HFFc6 (cell line): ENCODE measurements around the gene KCNQ1. TPM values are rescaled to one million over a fixed set of nuclear protein-coding genes. Genes with fewer than 3 reads are reported as not detected.

Experiments used
- DNase-seq: peaks from one replicate; pipeline ENCODE4 v3.0.0-alpha.2; 2018
- H3K27ac Mint-ChIP-seq: 2 replicates; pipeline ENCODE4 v1.8.0; 2020; ENCODE audit warnings: mild to moderate bottlenecking, mixed read lengths
- H3K27me3 Mint-ChIP-seq: 2 replicates; pipeline ENCODE4 v1.8.0; 2021; ENCODE audit warnings: mild to moderate bottlenecking, moderate library complexity, mixed read lengths; ENCODE audit not compliant: insufficient read depth
- H3K36me3 Mint-ChIP-seq: 2 replicates; pipeline ENCODE4 v1.8.0; 2021; ENCODE audit warnings: low read depth, mixed read lengths
- H3K4me1 Mint-ChIP-seq: 2 replicates; pipeline ENCODE4 v1.8.0; 2020; ENCODE audit warnings: low read depth, mixed read lengths
- H3K4me3 Mint-ChIP-seq: 2 replicates; pipeline ENCODE4 v1.8.0; 2020; ENCODE audit warnings: mild to moderate bottlenecking, moderate library complexity, mixed read lengths
- H3K9me3 Mint-ChIP-seq: 2 replicates; pipeline ENCODE4 v1.8.0; 2020; ENCODE audit warnings: mild to moderate bottlenecking, mixed read lengths
- total RNA-seq, 6 experiments: library from RNA; stranded (reverse); fragmentation: NEBNext Ultra II Directional; extraction: Animal tissue kit (Norgen Biotek cat#: 25700); gene quantifications; 2 replicates in 1 of 6; 3 replicates in 5 of 6; pipeline ENCODE4 v1.2.3, GENCODE V29; 2021
- TF ChIP-seq, protein P1 (sequence below): fragments of 200-600 bp; sonication (generic); IDR thresholded peaks from 2 replicates; pipeline ENCODE4 v1.5.0; 2021; ENCODE audit warnings: antibody characterized with exemption, mild to moderate bottlenecking

The KCNQ1 gene
- total RNA-seq, 6 experiments from 2014 or later: not detected

DNA sequence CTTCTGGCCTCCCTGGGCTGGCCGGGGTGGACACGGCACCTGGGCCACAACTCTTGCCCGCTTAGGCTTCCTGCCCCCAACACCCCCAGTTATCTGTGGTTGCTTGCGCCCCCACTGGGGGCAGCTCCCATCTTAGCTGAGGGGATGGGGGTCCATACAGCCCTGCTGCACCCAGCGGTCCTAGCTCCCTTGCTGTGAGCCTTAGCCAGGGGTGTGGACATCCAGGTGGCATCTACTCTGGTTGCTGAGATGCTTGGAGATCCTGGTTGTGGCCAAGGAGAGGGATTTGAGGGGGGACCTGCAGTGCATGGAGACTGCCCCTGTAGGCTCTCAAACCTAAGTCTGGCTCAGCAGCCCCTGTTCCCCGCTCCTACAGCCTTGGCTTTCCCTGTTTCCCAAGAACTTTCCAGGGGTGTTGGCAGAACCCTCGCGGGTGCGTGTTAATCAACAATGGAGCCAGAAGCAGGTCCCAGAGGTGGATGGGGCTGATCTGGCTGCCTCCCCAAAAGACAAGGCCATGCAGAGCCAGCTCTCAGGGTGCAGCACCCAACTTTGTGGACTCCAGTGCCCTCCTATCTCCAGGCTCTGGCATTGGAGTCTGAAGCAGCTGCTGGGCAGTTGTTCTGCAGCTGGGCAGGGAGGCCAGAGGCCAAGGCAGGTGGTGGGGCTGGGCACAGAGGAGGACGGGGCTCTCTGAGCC, 3.3 kb downstream of the KCNQ1 start:
- H3K27ac Mint-ChIP-seq: no peak overlapping the region
- peaks cover 40% of the 10 kb centered on the region for H3K27me3 Mint-ChIP-seq
- DNase-seq: no peak
- H3K9me3 Mint-ChIP-seq: peaks cover 4% of the 10 kb centered on the region; the same call in 1 of the 2 replicates
- no peak overlapping the region for H3K4me3 Mint-ChIP-seq
- TF ChIP-seq, protein P1, sequence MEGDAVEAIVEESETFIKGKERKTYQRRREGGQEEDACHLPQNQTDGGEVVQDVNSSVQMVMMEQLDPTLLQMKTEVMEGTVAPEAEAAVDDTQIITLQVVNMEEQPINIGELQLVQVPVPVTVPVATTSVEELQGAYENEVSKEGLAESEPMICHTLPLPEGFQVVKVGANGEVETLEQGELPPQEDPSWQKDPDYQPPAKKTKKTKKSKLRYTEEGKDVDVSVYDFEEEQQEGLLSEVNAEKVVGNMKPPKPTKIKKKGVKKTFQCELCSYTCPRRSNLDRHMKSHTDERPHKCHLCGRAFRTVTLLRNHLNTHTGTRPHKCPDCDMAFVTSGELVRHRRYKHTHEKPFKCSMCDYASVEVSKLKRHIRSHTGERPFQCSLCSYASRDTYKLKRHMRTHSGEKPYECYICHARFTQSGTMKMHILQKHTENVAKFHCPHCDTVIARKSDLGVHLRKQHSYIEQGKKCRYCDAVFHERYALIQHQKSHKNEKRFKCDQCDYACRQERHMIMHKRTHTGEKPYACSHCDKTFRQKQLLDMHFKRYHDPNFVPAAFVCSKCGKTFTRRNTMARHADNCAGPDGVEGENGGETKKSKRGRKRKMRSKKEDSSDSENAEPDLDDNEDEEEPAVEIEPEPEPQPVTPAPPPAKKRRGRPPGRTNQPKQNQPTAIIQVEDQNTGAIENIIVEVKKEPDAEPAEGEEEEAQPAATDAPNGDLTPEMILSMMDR: no peak
- no peaks in the 10 kb centered on the region for H3K36me3 Mint-ChIP-seq
- H3K4me1 Mint-ChIP-seq: no peaks in the 10 kb centered on the region

DNA sequence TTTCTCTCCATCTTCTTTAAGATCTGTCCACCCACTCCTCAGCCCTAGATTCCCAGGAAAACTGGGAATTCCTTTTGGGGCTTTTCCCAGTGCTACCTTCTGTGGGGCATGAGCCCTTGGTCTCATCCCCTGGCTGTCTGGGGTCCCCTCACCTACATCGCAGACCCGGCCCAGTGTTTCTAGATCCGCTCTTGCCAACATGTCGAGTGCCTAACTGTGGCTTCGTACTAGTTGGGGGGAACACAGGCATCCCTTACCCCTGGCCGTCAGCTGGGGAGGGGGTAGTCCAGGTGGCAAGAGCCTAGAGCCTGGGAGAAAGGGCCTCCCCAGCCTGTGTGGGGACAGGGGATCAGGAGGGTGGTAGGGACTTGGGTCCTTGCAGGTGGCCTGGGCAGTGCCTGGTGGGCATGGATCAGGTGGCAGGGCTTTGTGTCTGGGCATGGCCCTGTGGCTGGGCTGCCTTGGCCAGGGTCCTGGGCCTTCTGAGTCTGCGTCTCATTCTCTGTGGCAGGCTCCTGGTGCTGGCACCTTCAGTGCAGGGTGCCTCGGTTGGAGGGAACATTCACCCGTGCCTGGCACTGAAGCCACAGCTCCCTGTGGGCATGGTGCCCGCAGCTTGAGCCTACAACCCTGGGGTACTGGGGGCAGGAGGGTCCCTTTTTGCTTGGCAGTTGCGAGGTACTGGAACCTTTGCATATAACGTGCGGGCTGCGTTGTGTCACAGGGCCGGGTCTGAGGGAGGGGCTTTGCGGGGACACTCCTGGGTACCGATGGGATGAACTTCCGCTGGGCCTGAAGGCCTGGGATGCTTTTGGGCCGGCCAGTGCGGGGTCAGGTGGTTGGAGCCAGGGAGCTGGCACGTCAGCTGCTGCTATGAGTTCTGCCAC, 4.1 kb downstream of the KCNQ1 start:
- Mint-ChIP-seq H3K4me1 (no peaks in the 10 kb centered on the region), H3K27me3 (peaks cover 35% of the 10 kb centered on the region), H3K4me3 (no peak overlapping the region), H3K27ac (no peak overlapping the region), H3K36me3 (no peaks in the 10 kb centered on the region), H3K9me3 (no peaks in the 10 kb centered on the region)
- TF ChIP-seq, protein P1: no peak
- no peak for DNase-seq

DNA sequence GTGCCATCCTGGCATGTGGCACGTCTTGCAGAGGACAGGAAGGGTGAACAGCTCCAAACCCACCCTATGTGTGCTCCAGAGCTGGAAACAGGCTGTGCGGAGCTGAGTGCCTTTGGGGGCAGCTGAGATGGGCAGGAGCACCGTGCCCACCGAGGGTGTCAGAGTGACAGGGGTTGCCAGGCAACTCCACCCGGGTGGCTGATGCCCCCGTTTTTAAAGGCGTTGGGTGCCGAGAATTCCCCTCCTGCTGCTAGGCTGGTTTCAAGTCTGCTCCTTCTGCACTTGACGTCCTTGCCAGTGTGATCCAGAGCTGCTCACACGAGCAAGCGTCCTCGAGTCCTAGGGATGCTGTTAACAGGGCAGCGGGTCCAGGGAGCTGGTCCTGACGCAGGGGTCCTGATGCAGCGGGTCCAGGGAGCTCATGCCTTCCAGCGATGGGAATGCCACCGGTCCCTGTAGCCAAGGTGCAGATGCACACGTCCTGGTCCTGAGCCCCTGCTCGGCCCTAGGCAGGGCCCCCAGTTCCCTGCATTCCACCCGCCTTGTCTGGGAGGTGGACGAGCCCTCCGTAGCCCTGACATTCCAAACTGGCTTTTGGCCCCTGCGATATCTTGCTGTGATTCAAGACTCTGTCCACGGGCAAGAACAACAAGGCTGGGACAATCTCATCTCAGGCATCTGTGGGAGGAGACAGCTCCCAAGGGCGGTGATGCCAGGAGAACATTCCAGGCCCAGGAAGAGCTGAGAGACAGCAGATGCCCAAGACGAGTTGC, 4.9 kb downstream of the KCNQ1 start:
- Mint-ChIP-seq H3K27ac (no peak overlapping the region), H3K27me3 (peaks cover 35% of the 10 kb centered on the region), H3K36me3 (no peaks in the 10 kb centered on the region), H3K4me3 (no peak overlapping the region), H3K4me1 (no peaks in the 10 kb centered on the region), H3K9me3 (no peaks in the 10 kb centered on the region)
- no peak for DNase-seq
- TF ChIP-seq, protein P1: no peak

DNA sequence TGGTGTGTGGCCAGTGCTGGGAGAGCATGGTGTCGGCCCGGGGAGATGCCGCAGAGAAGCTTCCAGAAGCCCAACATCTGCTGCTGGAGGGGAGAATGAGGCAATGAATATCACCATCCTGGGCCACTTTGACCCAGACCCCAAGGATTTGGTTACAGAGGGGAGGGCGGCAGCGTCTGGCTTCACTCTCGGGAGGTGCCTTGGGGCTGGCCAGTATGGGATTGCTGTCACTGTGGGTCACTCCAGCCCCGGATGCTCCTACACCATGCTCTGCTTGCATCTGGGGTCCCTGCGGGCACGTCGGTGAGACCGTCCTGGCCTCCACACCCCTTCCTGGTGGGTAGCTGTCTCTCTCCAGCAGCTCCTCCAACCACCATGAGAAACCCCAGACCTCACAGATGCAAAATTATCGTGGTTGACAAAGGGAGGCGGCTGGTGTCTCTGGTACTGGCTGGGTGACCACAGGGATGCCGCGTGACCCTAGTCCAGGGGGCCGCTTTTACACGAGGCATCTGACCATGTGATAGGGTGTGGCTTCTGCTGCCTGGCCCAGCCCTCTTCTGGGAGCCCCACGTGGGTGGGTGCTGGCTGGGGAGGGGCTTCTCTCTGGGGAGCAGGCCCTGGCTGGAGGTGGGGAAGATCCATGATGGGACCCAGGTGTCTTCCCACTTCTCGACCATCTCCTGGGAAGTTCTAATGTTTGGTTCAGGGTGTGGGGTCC, 5.7 kb downstream of the KCNQ1 start:
- peaks cover 34% of the 10 kb centered on the region for H3K27me3 Mint-ChIP-seq
- no peak for DNase-seq
- no peak overlapping the region for H3K4me3 Mint-ChIP-seq
- H3K36me3 Mint-ChIP-seq: no peaks in the 10 kb centered on the region
- TF ChIP-seq, protein P1: no peak
- H3K27ac Mint-ChIP-seq: no peak overlapping the region
- no peaks in the 10 kb centered on the region for H3K4me1 Mint-ChIP-seq
- no peaks in the 10 kb centered on the region for H3K9me3 Mint-ChIP-seq

DNA sequence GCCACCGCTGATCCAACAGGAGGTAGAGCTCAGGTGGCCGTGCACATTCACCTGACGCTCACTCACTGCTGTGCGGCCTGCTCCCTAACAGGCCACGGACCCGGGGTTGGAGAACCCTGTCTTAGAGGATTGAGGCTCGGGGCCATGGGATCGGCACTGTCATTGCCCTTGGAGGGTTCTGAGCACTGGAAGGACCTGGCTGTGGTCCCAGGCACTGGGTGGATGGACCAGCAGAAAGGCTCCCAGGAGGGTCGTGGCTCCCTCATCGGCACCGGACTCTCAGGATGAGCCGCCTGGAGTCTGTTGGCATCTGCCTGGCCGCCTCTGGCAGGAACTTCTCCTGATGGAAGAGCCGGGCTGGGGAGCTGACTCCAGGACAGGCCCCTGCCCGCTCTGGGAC, 6.5 kb downstream of the KCNQ1 start:
- Mint-ChIP-seq H3K36me3 (no peaks in the 10 kb centered on the region), H3K27ac (no peak overlapping the region), H3K4me3 (no peak overlapping the region), H3K9me3 (no peaks in the 10 kb centered on the region), H3K4me1 (no peaks in the 10 kb centered on the region), H3K27me3 (peaks cover 34% of the 10 kb centered on the region)
- DNase-seq: no peak
- TF ChIP-seq, protein P1: no peak
